Hematopoietic multipotent progenitor cell (in vitro differentiated cells): ENCODE data around the gene TOR2A. TPM values are rescaled to one million over a fixed set of nuclear protein-coding genes. Genes with fewer than 3 reads are reported as not detected.
A peak's percentile ranks its signal among the peaks of the same experiment; 100 is the strongest.

ENCODE experiments used
- DNase-seq, 3 donors: peaks; one replicate each; pipeline ENCODE4 v3.0.0-alpha.2; 2011 to 2015; ENCODE audit warnings: low read depth in 2 of 3, low spot score in 2 of 3
- total RNA-seq: library from RNA; depleted of rRNA; stranded (reverse); fragments of >200 nt; gene quantifications from one replicate; pipeline ENCODE4 v1.2.3, GENCODE V29; 2012

TOR2A gene
- total RNA-seq, 1 donor: 15.9 TPM

DNA sequence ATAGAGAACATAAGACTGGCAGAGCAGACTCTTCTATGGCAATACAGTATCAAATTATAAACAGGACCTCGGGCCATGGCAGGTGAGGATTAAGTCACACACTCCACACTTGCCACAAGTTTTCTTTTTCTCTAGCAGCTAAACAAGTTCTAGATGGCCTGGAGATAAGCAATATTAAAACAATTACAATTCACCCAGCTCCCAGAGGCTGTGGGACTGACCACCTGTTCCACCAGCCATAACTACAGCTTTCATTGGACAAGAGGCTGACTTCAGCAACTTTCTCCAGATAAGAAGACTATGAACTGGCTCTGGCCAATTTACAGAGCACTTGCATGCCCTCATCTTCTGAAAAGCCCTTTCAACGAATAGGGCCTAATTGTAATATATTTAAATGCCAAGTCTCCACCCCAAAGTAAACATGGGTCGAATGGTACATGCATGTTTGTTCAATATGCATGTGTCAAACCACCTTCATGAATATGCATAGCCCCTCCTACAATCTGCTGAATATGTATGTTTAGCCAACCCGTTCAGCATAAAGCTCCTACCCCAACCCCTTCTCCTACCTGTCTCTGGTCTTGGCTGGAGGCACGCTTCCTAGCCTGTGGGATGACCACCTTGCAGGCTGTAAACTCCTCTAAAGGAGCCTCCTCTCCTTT is 34.4 kb downstream of the TOR2A start:
- no peak for DNase-seq

DNA sequence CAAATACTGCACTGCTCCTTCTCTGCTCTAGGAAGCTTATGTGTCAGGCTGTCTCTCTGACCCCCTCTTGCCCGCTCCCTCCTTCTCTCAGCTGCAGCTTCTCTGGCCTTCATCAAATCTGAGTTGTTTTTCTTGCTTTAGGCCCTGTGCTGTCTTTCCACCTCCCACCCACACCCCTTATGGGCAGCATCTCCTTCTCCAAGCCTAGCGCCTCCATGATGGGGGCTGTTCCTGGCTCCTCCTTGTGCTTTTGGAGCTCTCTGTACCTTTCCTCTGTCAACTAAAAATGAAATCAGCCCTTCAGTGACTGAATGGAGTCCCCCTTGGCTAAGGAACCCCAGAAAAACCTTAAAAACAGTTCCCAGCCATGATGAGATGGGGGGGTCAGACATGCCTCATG is 35.0 kb downstream of the TOR2A start:
- no peak for DNase-seq

DNA sequence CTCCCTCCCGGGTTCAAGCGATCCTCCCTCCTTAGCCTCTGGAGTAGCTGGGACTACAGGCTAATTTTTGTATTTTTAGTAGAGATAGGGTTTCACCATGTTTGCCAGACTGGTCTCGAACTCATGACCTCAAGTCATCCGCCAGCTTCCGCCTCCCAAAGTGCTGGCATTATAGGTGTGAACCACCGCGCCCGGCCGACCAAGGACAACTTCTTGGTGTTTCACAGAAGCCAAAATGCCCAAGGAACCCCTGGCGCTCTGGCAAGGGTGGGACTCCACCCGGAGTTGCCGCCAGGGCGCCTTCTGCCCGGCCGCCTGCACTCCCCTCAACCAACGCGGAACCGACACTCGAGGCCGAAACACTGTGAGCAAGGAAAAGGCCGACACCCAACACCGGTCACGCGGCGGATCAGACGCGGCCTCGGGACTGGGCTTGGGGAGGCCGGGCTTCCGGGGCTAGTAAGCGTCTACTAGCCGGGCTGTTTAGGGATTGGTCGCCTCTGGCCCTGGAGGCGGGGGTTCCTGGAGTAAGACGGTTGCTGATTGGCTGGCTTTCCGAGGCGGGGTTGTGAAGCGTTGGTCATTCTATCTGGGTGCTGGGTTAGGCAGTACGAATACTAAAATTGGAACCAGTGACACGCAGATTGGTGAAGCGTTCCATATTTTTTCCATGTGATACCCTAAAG is 36.0 kb downstream of the TOR2A start:
- peak; percentile 55 to 93 (median 92) for DNase-seq

DNA sequence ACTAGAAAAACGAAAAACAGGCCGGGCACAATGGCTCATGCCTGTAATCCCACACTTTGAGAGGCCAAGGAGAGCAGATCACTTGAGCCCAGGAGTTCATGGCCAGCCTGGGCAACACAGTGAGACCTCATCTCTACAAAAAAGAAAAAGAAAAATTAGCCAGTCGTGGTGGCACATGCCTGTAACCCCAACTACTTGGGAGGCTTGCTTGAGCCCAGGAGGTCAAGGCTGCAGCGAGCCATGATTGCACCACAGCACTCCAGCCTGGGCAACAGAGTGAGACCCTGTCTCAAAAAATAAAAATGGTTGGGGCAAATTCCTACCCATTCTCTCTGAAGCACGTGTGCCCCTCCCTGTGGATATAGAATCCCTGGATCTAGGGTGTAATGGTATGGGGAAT is 36.7 kb downstream of the TOR2A start:
- DNase-seq: no peak

DNA sequence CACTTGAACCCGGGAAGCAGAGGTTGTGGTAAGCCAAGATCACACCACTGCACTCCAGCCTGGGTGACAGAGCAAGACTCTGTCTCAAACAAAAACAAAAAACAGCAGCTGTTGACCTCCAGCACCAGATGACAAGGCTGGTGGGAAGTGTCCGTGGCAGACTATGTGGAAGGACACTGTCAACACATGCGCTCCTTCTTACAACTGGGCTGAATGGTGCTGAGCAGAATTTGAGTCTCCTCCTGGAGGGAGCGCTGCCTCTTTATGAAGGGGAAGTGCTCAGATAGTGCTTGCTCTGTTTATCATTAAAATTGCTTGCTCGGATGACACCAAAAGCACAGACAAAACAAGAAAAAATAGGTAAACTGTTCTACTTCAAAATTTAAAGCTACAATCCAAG is 37.5 kb downstream of the TOR2A start:
- no peak for DNase-seq

DNA sequence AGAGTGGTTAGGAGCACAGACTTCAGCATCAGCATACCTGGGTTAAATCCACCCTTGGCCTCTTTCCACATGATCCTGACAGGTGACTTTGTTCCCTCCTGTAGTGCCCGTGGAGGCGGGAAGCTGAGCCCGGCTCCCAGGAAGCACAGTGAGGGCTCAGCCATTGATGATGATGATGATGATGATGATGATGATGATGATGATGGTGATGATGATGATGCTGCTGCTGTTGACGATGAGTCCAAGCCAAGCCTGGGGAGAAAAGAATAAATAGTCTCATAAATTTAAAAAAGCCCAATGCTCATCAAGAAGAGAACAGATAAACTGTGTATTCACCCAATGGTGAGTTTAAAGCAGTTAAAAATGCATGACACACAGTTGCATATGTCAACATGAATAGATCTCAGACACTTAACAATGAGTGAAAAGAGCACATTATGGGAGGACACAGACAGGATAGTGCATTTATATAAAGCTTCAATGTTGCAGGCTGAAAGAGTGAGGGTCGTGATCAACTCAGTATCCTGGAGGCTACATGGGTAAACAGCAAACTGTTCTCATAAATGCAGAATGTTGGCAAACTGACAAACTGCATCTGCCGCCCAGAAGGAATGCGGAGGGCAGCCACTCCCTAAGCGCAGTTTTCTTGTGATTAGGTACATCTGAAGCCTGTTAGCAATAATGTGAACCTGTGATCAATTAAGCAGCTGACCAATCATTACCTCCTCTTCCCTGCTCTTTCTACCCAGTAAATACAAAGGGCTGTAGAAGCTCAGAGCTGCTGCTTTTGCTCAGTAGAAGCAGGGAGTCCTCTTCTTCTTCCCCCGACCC is 40.0 kb downstream of the TOR2A start:
- DNase-seq: no peak

DNA sequence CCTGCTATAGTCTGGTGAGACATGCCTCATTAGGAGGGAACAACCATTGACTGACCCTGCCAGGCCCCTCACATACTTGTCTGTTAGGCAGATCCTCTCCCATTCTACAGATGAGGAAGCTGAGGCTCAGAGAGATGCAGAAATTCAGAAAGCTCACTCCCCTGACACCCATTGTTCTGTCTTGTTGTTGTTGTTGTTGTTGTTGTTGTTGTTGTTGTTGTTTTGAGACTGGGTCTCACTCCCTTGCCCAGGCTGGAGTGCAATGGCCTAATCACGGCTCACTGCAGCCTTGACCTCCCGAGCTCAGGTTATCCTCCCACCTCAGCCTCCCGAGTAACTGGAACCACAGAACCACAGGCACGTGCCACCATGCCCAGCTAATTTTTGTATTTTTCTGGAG is 41.4 kb downstream of the TOR2A start:
- no peak for DNase-seq

DNA sequence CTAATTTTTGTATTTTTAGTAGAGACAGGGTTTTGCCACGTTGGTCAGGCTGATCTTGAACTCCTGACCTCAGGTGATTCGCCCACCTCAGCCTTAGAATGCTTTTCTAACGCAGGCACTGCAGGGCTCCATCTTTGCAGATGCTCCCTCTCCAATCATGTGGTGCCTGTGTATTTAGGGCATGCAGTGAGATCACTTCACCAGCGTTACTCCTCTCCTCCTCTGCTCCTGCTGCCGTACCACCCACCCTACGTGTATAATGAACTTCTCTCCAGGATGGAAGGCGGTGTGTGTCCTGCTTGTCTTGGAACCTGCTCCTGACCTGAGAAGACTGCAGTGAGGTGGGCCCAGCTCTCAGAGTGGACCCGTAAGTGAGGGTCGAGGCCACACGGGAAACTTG is 42.0 kb downstream of the TOR2A start:
- DNase-seq: no peak

DNA sequence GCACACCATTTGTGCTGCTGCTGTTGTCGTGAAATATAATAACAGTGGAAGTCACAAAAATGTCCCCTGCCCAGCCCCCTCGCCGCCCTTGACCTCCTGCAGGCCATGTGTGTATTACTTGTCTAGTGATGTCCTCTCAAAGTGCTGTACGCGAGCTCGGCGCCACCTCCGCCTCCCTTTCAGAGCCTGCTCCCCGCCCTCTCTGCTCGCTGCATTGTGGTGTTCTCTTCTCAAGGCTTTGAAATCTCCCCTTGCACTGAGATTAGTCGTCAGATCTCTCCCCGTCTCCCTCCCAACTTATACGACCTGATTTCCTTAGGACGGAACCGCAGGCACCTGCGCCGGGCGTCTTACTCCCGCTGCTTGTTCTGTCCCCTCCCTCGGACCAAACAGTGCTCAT is 43.0 kb downstream of the TOR2A start:
- DNase-seq: no peak

DNA sequence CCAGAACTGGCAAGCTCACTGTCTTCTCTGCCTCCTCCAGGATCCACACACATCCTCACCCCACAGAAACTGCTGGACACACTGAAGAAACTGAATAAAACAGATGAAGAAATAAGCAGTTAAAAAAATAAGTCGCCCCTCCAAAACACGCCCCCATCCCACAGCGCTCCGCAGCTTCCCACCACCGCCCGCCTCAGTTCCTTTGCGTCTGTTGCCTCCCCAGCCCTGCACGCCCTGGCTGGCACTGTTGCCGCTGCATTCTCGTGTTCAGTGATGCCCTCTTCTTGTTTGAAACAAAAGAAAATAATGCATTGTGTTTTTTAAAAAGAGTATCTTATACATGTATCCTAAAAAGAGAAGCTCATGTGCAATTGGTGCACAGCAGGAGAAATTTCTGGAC is 44.4 kb downstream of the TOR2A start:
- no peak for DNase-seq

DNA sequence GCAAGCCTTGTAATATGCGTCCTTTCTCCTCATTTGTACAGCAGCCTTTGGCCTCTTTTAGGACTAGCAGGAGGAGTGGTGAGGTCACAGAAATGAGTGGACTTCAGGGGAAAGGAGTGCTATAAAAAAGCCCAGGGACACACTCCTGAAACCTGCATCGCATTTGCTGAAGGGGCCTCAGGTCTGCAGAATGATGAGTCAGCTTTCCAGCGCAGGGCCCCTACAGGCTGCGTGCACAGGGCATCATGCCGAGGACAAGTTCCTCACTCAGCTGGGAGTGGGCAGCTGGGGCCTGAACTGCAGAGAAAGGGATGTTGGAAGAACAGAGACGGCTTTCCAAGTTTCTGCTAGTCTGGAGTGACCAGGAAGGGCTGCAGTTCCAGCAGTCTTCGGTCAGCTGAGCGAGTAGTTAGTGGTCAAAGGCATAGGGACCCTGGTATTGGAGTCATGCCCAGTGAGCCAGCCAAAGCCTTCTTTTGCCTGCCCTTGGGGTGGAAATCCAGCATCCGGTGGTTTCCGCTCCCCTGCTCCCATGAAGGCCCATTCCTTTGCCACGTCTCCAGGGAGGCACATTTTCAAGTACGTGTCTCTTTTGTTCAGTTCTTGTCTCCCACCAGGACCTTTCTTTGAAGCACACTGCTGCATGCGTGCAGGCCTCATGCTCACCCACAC is 45.6 kb downstream of the TOR2A start:
- no peak for DNase-seq

DNA sequence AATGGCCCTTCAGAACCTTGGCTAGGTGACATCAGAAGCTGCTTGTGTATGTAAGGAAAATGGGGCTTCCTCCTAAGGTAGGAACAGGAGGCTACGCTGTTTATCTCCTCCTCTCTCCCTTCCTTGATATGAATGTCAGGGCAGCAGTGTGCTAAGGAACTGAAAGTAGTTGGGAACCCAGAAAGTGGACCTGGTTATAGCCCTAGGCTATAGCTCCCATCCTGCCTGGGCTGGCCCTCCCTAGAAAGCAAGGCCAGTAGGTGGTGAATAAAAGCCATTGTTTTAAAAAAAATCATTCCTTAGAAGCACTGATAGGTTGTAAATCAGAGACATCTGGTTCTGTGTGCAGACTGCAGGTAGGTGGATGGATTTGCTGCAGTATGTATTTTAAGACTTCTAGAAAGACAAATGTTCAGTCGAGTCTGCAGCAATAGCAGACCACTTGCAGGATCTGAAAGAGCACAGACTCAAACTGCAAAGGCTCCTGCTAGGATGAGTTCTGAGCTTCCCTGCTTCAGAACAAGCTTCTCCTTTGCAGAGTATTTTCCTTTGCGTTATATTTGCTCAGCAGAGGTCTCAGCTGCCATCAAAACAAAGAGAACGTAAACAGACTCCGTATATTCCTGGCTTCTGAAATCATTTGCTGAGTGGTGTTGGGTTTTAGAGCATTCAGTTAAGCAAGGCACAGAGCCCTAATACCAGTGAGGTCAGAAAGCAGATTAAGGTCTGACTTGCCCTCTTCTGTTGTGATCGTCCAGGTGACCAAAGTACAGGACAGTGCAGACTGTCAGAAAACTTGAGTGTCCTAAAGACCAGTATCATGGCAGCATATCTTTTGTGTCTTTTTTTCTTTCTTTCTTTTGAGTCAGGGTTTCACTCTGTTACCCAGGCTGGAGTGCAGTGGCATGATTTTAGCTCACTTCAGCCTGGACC is 48.4 kb downstream of the TOR2A start:
- DNase-seq: no peak

DNA sequence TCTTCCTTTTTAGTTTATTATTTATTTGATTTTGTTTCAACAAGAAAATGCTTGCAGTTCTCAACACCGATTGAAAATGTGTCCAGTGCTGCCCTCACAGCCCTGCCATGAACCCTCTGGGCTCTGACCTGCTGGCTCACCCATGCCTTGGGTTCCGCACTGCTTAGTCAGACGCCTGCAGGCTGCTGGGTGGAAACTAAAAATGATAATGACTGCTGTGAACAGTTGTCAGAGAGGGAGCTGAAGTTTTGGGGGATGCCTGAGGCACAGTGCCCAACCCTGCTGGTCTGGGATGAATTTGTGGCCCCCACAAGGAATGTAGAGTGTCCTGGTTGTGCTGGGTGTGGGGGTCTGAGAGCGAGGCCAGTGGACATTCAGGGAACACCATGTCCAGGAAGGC is 50.5 kb downstream of the TOR2A start:
- DNase-seq: no peak

DNA sequence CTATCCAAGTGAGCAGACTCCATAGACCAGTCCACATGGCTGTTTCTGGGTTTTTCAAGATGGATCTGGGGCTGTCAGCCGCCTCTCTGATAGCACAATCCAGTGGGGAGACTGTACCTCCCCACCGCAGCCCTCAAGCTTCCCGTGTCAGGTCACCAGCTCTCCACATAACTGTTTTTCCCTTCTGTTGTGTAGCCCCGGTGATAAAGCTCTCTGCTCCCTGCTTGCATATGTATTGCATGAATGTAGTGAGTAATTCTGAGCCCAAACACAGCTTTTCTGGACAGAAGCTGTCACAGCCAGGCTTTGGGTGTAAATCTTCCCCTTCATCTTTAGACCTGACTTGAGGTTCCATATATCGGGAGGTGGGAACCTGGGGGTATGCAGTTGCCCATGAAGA is 51.4 kb downstream of the TOR2A start:
- DNase-seq: no peak

DNA sequence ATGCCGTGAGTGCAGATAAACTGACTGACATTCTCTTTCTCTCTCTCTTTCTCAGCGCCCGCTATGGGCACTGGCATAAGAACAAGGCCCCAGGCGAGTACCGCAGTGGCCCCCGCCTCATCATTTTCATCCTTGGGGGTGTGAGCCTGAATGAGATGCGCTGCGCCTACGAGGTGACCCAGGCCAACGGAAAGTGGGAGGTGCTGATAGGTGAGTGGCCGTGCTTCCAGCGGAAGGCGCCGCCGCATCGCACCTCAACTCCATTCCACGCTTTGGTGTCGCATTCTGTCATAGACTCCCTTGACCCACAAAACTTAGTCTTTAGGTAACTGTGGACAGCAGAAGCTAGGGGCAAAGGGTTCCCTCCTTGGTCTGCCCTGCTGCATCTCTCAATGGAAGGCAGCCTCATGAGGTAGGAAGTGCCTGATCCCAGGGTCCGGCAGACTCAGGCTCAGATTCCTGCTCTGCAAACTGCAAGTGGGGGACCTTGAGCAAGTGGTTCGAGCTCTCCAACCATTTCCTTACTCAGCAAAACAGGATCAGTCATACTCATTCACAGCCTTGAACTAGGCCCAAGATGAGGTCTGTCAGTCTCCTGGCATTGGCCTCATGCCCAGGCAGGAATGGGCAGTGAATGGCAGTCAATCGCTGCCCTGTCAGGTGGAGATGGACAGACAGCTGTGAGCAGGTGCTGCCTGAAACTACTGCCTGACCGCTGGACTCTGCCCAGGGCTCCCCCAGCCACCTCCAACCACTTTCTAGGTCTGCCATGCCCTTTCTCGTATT is 52.5 kb downstream of the TOR2A start:
- no peak for DNase-seq
